ENCODE results near the gene CTR9. TPM values are rescaled to one million over a fixed set of nuclear protein-coding genes. Genes with fewer than 3 reads are reported as not detected.
A peak's percentile ranks its signal among the peaks of the same experiment; 100 is the strongest.

CTR9 gene
- polyA plus RNA-seq, 1 of the 3 experiments (the other 2 are of a cell fraction): 10.1 TPM

DNA sequence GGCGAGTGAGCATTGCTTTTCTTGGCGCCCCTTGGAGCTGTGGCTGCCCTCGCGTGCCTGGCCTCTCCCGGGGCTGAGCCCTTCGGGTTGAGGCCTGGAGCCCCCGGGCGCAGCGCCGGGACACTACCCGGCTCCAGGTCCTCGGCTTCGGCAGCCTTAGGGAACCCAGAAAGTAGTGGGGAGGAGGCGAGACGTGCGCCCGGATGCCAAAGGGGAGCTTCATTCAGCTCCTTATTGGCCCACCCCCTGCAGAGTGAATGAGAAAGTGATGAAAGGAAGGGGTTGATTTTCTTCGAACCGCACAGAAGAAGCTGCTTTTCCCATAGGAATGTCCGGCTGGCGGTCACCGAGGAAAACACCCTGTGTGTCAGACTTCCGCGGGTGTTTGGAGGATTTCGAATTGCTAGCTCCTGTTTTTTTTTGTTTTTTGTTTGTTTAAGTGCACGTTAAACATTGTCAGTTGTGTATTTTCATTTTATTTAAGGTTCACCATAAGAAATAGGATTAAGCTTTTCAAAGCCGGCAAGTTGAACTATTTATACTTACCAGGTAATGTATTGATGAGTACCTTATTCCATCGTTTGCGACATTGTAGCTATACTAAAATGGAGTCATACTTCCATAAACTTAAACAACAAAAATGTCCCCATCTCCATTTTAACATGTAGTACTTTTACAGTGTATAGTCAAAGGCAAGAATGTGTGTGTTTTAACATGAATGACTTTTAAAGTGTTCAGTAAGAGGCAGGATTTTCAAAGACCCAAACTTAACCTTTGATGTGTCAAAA, 58.5 kb downstream of the CTR9 start:
- Histone ChIP-seq H3K9me2 (no peaks in the 10 kb centered on the region), H3K4me3 (ENCODE audit: low read depth in 2 of 2, low read length in 1 of 2) (peak overlapping the region; percentile 63 to 69), H3K27me3 (ENCODE audit: insufficient read depth) (no peaks in the 10 kb centered on the region), H3K9ac (peak overlapping the region; percentile 95), H3K4me1 (ENCODE audit: control insufficient read depth in 1 of 2, insufficient read depth in 2 of 2, low read depth in 1 of 2, low read length in 1 of 2) (peaks cover 17 to 21% of the 10 kb centered on the region in 2 experiments), H3K79me2 (ENCODE audit: insufficient read depth) (peaks cover 48% of the 10 kb centered on the region), H3F3A (replicated peaks; ENCODE audit: insufficient read depth) (peaks cover 21% of the 10 kb centered on the region), H3K9me3 (no peaks in the 10 kb centered on the region), H3K36me3 (replicated peaks in 1 of 2; ENCODE audit: control insufficient read depth in 1 of 2, insufficient read depth in 2 of 2, low read length in 1 of 2) (peaks cover 25 to 31% of the 10 kb centered on the region in 2 experiments), H3K4me2 (peak overlapping the region; percentile 95), H4K20me1 (ENCODE audit: insufficient read depth) (peaks cover 33% of the 10 kb centered on the region), H3K27ac (ENCODE audit: low read depth in 2 of 2, low read length in 1 of 2) (peak overlapping the region; percentile 95 to 98), H2AFZ (ENCODE audit: low read depth) (peak overlapping the region; percentile 88)
- WGBS (ENCODE audit: low lambda C conversion rate): 3% methylated on average over 29 of the region's 29 CpGs
- POLR2A ChIA-PET: interaction anchor here (0.6 to 3.1 kb wide), 35 partner anchors 9 to 1167 kb away, joined by 3 to 84 read pairs (median 5); partner anchors contain the start of genes CTR9 and ZBED5
- TF ChIP-seq MEF2A (IDR thresholded peaks at IDR 0.05; ENCODE audit: borderline replicate concordance, low read depth) (no peak), TAF1 (IDR thresholded peaks at IDR 0.05; ENCODE audit: borderline replicate concordance, low read depth, low read length) (peak; percentile 58; the same call in 1 of the 2 replicates), FOSL2 (IDR thresholded peaks at IDR 0.05; ENCODE audit: borderline replicate concordance, low read depth) (no peak), GATA2 (CRISPR knock-in tag; IDR thresholded peaks at IDR 0.05) (no peak), RFX5 (IDR thresholded peaks at IDR 0.05; ENCODE audit: low read length) (no peak), GABPA (IDR thresholded peaks at IDR 0.05; ENCODE audit: low read depth) (no peak; the same call in 1 of the 2 replicates), TCF12 (IDR thresholded peaks at IDR 0.05) (0 out of 2 replicates have a peak, but pooled peaks have one; percentile 10), JUND (IDR thresholded peaks at IDR 0.05) (no peak), TEAD4 (IDR thresholded peaks at IDR 0.05; ENCODE audit: borderline replicate concordance, insufficient read depth) (no peak), CHD2 (IDR thresholded peaks at IDR 0.05; ENCODE audit: low read length, partially characterized antibody) (no peak), RXRA (IDR thresholded peaks at IDR 0.05; ENCODE audit: borderline replicate concordance, low read depth) (0 out of 2 replicates have a peak, but pooled peaks have one; percentile 9), NFIC (IDR thresholded peaks at IDR 0.05; ENCODE audit: borderline replicate concordance) (no peak), SIN3A (IDR thresholded peaks at IDR 0.05; ENCODE audit: borderline replicate concordance, low read depth, low read length) (no peak), POLR2AphosphoS5 (IDR thresholded peaks at IDR 0.05; ENCODE audit: low read depth, low read length) (no peak), MXI1 (IDR thresholded peaks at IDR 0.05; ENCODE audit: low read depth, low read length) (no peak; the same call in 1 of the 2 replicates), RCOR1 (IDR thresholded peaks at IDR 0.05; ENCODE audit: low read length) (no peak), FOXM1 (IDR thresholded peaks at IDR 0.05; ENCODE audit: low read depth) (no peak), FOXJ3 (CRISPR knock-in tag; IDR thresholded peaks at IDR 0.05) (no peak)
- TF ChIP-seq, protein P1, sequence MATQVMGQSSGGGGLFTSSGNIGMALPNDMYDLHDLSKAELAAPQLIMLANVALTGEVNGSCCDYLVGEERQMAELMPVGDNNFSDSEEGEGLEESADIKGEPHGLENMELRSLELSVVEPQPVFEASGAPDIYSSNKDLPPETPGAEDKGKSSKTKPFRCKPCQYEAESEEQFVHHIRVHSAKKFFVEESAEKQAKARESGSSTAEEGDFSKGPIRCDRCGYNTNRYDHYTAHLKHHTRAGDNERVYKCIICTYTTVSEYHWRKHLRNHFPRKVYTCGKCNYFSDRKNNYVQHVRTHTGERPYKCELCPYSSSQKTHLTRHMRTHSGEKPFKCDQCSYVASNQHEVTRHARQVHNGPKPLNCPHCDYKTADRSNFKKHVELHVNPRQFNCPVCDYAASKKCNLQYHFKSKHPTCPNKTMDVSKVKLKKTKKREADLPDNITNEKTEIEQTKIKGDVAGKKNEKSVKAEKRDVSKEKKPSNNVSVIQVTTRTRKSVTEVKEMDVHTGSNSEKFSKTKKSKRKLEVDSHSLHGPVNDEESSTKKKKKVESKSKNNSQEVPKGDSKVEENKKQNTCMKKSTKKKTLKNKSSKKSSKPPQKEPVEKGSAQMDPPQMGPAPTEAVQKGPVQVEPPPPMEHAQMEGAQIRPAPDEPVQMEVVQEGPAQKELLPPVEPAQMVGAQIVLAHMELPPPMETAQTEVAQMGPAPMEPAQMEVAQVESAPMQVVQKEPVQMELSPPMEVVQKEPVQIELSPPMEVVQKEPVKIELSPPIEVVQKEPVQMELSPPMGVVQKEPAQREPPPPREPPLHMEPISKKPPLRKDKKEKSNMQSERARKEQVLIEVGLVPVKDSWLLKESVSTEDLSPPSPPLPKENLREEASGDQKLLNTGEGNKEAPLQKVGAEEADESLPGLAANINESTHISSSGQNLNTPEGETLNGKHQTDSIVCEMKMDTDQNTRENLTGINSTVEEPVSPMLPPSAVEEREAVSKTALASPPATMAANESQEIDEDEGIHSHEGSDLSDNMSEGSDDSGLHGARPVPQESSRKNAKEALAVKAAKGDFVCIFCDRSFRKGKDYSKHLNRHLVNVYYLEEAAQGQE (IDR thresholded peaks at IDR 0.05; ENCODE audit: low read depth, low read length): no peak
- TF ChIP-seq, protein P2, sequence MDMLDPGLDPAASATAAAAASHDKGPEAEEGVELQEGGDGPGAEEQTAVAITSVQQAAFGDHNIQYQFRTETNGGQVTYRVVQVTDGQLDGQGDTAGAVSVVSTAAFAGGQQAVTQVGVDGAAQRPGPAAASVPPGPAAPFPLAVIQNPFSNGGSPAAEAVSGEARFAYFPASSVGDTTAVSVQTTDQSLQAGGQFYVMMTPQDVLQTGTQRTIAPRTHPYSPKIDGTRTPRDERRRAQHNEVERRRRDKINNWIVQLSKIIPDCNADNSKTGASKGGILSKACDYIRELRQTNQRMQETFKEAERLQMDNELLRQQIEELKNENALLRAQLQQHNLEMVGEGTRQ (IDR thresholded peaks at IDR 0.05; ENCODE audit: borderline replicate concordance, low read depth, low read length): no peak
- TF ChIP-seq, protein P3, sequence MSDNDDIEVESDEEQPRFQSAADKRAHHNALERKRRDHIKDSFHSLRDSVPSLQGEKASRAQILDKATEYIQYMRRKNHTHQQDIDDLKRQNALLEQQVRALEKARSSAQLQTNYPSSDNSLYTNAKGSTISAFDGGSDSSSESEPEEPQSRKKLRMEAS (IDR thresholded peaks at IDR 0.05; ENCODE audit: low read depth): peak; percentile 69
- TF ChIP-seq, protein P4, sequence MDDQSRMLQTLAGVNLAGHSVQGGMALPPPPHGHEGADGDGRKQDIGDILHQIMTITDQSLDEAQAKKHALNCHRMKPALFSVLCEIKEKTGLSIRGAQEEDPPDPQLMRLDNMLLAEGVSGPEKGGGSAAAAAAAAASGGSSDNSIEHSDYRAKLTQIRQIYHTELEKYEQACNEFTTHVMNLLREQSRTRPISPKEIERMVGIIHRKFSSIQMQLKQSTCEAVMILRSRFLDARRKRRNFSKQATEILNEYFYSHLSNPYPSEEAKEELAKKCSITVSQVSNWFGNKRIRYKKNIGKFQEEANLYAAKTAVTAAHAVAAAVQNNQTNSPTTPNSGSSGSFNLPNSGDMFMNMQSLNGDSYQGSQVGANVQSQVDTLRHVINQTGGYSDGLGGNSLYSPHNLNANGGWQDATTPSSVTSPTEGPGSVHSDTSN (IDR thresholded peaks at IDR 0.05): peak; percentile 23; the same call in 1 of the 2 replicates
- TF ChIP-seq, protein P5, sequence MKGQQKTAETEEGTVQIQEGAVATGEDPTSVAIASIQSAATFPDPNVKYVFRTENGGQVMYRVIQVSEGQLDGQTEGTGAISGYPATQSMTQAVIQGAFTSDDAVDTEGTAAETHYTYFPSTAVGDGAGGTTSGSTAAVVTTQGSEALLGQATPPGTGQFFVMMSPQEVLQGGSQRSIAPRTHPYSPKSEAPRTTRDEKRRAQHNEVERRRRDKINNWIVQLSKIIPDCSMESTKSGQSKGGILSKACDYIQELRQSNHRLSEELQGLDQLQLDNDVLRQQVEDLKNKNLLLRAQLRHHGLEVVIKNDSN (IDR thresholded peaks at IDR 0.05; ENCODE audit: borderline replicate concordance, low read depth): no peak
- TF ChIP-seq, protein P6, sequence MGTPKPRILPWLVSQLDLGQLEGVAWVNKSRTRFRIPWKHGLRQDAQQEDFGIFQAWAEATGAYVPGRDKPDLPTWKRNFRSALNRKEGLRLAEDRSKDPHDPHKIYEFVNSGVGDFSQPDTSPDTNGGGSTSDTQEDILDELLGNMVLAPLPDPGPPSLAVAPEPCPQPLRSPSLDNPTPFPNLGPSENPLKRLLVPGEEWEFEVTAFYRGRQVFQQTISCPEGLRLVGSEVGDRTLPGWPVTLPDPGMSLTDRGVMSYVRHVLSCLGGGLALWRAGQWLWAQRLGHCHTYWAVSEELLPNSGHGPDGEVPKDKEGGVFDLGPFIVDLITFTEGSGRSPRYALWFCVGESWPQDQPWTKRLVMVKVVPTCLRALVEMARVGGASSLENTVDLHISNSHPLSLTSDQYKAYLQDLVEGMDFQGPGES (IDR thresholded peaks at IDR 0.05; ENCODE audit: low read depth, low read length): no peak
- CTCF ChIA-PET: interaction anchor here (0.6 to 3.9 kb wide), 13 partner anchors 11 to 218 kb away, joined by 3 to 35 read pairs (median 4); no protein-coding TSS in a partner anchor
- no peak for DNase-seq

Measured in SK-N-SH (cell line).